Adrenal gland (tissue), 5 donors: ENCODE data around the gene EYA4.

Source experiments
- POLR2A ChIP-seq, 2 donors: fragments of 450-650 bp; IDR thresholded peaks; one replicate each; pipeline ENCODE4 v1.6.1; 2017; ENCODE audit warnings: antibody characterized with exemption in 2 of 2, mild to moderate bottlenecking in 2 of 2, moderate library complexity in 1 of 2
- TF ChIP-seq, protein P1 (sequence below), 6 experiments: fragments of 450-650 bp in 4 of 6; fragments of 200-600 bp in 2 of 6; sonication (generic) in 1 of 6; IDR thresholded peaks; 1 replicate in 5 of 6; 2 replicates in 1 of 6; pipeline versions ENCODE4 v1.5.1 to v1.8.0; 2016 to 2021; ENCODE audit warnings: antibody characterized with exemption in 6 of 6, mild to moderate bottlenecking in 2 of 6, moderate library complexity in 1 of 6
- donor health status: DM: no; HTN: no; CAD: no.

DNA sequence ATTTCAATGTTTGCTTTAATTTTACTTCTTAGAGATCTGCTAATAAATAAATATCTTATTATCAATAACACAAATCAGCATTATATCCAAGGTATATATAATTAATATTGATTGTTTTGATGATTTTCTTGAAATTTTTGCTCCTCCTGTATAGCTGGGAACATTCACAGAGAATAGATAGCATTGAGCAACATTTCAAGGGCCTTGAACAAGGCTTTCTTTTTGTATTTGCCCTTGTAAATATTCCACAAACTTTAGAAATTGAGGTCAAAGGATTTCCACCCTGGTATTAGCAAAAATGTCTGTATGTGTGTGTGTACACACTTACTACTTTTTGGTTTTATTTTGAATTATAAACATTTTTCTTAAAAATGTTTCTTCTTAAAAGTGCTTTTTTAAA is 205.6 kb downstream of the EYA4 start:
- TF ChIP-seq, protein P1, sequence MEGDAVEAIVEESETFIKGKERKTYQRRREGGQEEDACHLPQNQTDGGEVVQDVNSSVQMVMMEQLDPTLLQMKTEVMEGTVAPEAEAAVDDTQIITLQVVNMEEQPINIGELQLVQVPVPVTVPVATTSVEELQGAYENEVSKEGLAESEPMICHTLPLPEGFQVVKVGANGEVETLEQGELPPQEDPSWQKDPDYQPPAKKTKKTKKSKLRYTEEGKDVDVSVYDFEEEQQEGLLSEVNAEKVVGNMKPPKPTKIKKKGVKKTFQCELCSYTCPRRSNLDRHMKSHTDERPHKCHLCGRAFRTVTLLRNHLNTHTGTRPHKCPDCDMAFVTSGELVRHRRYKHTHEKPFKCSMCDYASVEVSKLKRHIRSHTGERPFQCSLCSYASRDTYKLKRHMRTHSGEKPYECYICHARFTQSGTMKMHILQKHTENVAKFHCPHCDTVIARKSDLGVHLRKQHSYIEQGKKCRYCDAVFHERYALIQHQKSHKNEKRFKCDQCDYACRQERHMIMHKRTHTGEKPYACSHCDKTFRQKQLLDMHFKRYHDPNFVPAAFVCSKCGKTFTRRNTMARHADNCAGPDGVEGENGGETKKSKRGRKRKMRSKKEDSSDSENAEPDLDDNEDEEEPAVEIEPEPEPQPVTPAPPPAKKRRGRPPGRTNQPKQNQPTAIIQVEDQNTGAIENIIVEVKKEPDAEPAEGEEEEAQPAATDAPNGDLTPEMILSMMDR (IDR thresholded peaks at IDR 0.05): no peak
- no peak for TF ChIP-seq POLR2A (IDR thresholded peaks at IDR 0.05)
